Neuronal stem cell (in vitro differentiated cells): ENCODE data around the gene MYO16.

Source experiments
- DNase-seq: peaks from one replicate; pipeline ENCODE4 v3.0.0-alpha.2; 2013; ENCODE audit warnings: low spot score
- H2AFZ ChIP-seq: one replicate; pipeline ENCODE4 v1.6.1; 2013; ENCODE audit warnings: mild to moderate bottlenecking, low read length, inconsistent platforms
- H2AK5ac ChIP-seq: 2 replicates; pipeline ENCODE4 v1.6.1; 2013; ENCODE audit warnings: low read depth, mild to moderate bottlenecking, inconsistent platforms, low read length, moderate library complexity, mixed read lengths
- H2BK120ac ChIP-seq: 2 replicates; pipeline ENCODE4 v1.6.1; 2013; ENCODE audit warnings: low read depth, mild to moderate bottlenecking, inconsistent platforms, low read length, moderate library complexity, mixed read lengths
- H2BK12ac ChIP-seq: one replicate; pipeline ENCODE4 v1.6.1; 2013; ENCODE audit warnings: low read length, inconsistent platforms
- H2BK15ac ChIP-seq: 2 replicates; pipeline ENCODE4 v1.6.1; 2013; ENCODE audit warnings: mild to moderate bottlenecking, low read length, inconsistent platforms, mixed read lengths
- H2BK5ac ChIP-seq: one replicate; pipeline ENCODE4 v1.6.1; 2013; ENCODE audit warnings: inconsistent platforms, mild to moderate bottlenecking, low read length, moderate library complexity
- H3K14ac ChIP-seq: one replicate; pipeline ENCODE4 v1.6.1; 2013; ENCODE audit warnings: low read length, inconsistent platforms
- H3K18ac ChIP-seq: 2 replicates; pipeline ENCODE4 v1.6.1; 2013; ENCODE audit warnings: low read length, inconsistent platforms
- H3K23ac ChIP-seq: 2 replicates; pipeline ENCODE4 v1.6.1; 2013; ENCODE audit warnings: low read depth, mild to moderate bottlenecking, mixed read lengths, low read length, inconsistent platforms; ENCODE audit not compliant: poor library complexity
- H3K27ac ChIP-seq: replicated peaks from 3 replicates; pipeline ENCODE4 v1.5.1; 2013; ENCODE audit warnings: low read length, inconsistent platforms
- H3K27me3 ChIP-seq, 3 experiments: 2 replicates each; pipeline ENCODE4 v1.6.1; 2013; ENCODE audit warnings: low read length in 3 of 3, mild to moderate bottlenecking in 2 of 3, inconsistent platforms in 1 of 3, low read depth in 1 of 3, mixed read lengths in 1 of 3, moderate library complexity in 1 of 3; ENCODE audit not compliant: control insufficient read depth in 3 of 3, insufficient read depth in 3 of 3
- H3K36me3 ChIP-seq, 2 donors: replicated peaks in 1 of 2; 2 replicates each; pipeline ENCODE4 v1.6.1; 2013; ENCODE audit warnings: low read length in 2 of 2; ENCODE audit not compliant: control insufficient read depth in 2 of 2, insufficient read depth in 2 of 2
- H3K4ac ChIP-seq: 2 replicates; pipeline ENCODE4 v1.6.1; 2013; ENCODE audit warnings: inconsistent platforms, mild to moderate bottlenecking, low read length, moderate library complexity
- H3K4me1 ChIP-seq, 2 donors: 1 replicate in 1 of 2; 2 replicates in 1 of 2; pipeline ENCODE4 v1.6.1; 2013; ENCODE audit warnings: low read length in 2 of 2, low read depth in 1 of 2; ENCODE audit not compliant: control insufficient read depth in 2 of 2, insufficient read depth in 1 of 2
- H3K4me2 ChIP-seq: one replicate; pipeline ENCODE4 v1.6.1; 2013; ENCODE audit warnings: mild to moderate bottlenecking, low read length, inconsistent platforms; ENCODE audit not compliant: insufficient read depth, poor library complexity, severe bottlenecking
- H3K4me3 ChIP-seq, 2 donors: 2 replicates each; pipeline ENCODE4 v1.5.1; 2013; ENCODE audit warnings: low read length in 2 of 2, mild to moderate bottlenecking in 2 of 2, inconsistent platforms in 1 of 2, moderate library complexity in 1 of 2
- H3K79me1 ChIP-seq: one replicate; pipeline ENCODE4 v1.6.1; 2013; ENCODE audit warnings: low read depth, mild to moderate bottlenecking, inconsistent platforms, low read length, moderate library complexity
- H3K9ac ChIP-seq: one replicate; pipeline ENCODE4 v1.6.1; 2013; ENCODE audit warnings: mild to moderate bottlenecking, low read depth, low read length, inconsistent platforms; ENCODE audit not compliant: poor library complexity
- H3K9me3 ChIP-seq, 2 donors: replicated peaks in 1 of 2; 2 replicates each; pipeline versions ENCODE3 to v1.6.1; 2013; ENCODE audit warnings: low read length in 2 of 2, mild to moderate bottlenecking in 2 of 2, inconsistent platforms in 1 of 2, low read depth in 1 of 2, mixed read lengths in 1 of 2, moderate library complexity in 1 of 2; ENCODE audit not compliant: control insufficient read depth in 2 of 2, insufficient read depth in 1 of 2
- H4K8ac ChIP-seq: one replicate; pipeline ENCODE4 v1.6.1; 2013; ENCODE audit warnings: low read depth, mild to moderate bottlenecking, inconsistent platforms, low read length, moderate library complexity
- H4K91ac ChIP-seq: one replicate; pipeline ENCODE4 v1.6.1; 2013; ENCODE audit warnings: low read length, low read depth, mild to moderate bottlenecking, inconsistent platforms; ENCODE audit not compliant: poor library complexity
- WGBS, 2 donors: extraction: QIAGEN DNeasy Blood & Tissue Kit; methylation state at CpG; one replicate each; pipeline ENCODE4 v1.1.7; 2013; ENCODE audit warnings: missing lambda C conversion rate in 2 of 2, mixed read lengths in 1 of 2; ENCODE audit not compliant: insufficient read length in 2 of 2, insufficient replicate concordance in 1 of 2; ENCODE audit errors: extremely low coverage in 2 of 2; 5-methylcytosine and 5-hydroxymethylcytosine counted together

The MYO16 gene

DNA sequence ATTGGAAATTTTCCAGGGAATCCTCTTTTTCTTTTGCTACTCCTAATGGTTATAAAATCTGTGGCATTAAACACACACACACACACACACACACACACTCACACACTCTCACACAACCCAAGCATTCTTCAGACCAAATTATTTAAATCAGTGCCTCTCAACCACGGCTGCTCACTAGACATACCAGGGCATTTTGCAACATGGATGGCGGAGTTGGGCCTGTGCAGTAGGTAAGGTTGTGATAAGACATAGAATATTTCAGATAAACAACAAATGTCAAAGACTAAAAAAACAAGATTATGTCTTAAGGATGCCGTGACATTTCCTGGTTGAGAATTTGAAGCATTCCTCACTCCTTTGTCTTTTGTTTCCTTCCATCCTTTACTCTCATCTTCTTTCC, 443.1 kb downstream of the MYO16 start:
- Histone ChIP-seq H4K91ac (no peak overlapping the region), H3K79me1 (no peaks in the 10 kb centered on the region), H3K4ac (no peak overlapping the region), H2BK12ac (no peak overlapping the region), H3K27ac (no peak overlapping the region), H3K27me3 (no peaks in the 10 kb centered on the region), H2BK5ac (no peak overlapping the region), H3K4me2 (no peak overlapping the region), H2BK120ac (no peak overlapping the region), H3K14ac (no peak overlapping the region), H3K18ac (no peak overlapping the region), H3K23ac (no peak overlapping the region), H3K36me3 (no peaks in the 10 kb centered on the region), H3K9ac (no peak overlapping the region), H3K4me1 (no peaks in the 10 kb centered on the region), H2AFZ (no peak overlapping the region), H3K9me3 (peaks cover 0 to 2% of the 10 kb centered on the region in 2 donors), H3K4me3 (no peak overlapping the region), H2AK5ac (no peak overlapping the region), H4K8ac (no peak overlapping the region), H2BK15ac (no peak overlapping the region)
- WGBS, 2 donors = no CpG with 5 or more reads among the region's 3 CpGs
- no peak for DNase-seq

GRCh38 chr13:109074436-109074835, 445.0 kb downstream of the MYO16 start:
- Histone ChIP-seq H3K27me3 (no peaks in the 10 kb centered on the region), H4K8ac (no peak overlapping the region), H3K9ac (no peak overlapping the region), H2AFZ (no peak overlapping the region), H3K23ac (no peak overlapping the region), H3K27ac (no peak overlapping the region), H3K4ac (no peak overlapping the region), H3K79me1 (no peaks in the 10 kb centered on the region), H3K4me1 (no peaks in the 10 kb centered on the region), H3K36me3 (no peaks in the 10 kb centered on the region), H2BK15ac (no peak overlapping the region), H2BK5ac (no peak overlapping the region), H2BK12ac (peak overlapping the region; percentile 73), H3K4me3 (no peak overlapping the region), H3K14ac (no peak overlapping the region), H2AK5ac (no peak overlapping the region), H2BK120ac (no peak overlapping the region), H4K91ac (no peak overlapping the region), H3K4me2 (no peak overlapping the region), H3K18ac (no peak overlapping the region), H3K9me3 (peaks cover 0 to 2% of the 10 kb centered on the region in 2 donors)
- no CpG with 5 or more reads among the region's 6 CpGs for WGBS, 2 donors
- DNase-seq = no peak

- no peak overlapping the region for H3K27ac ChIP-seq
- no peak overlapping the region for H2BK120ac ChIP-seq
- WGBS, 2 donors = no CpG with 5 or more reads among the region's 3 CpGs
- H2BK5ac ChIP-seq = no peak overlapping the region
- H2AK5ac ChIP-seq = no peak overlapping the region
- H3K4me2 ChIP-seq = no peak overlapping the region
- no peak overlapping the region for H3K4ac ChIP-seq
- H2AFZ ChIP-seq = no peak overlapping the region
- H3K79me1 ChIP-seq = no peaks in the 10 kb centered on the region
- no peak for DNase-seq
- H3K9me3 ChIP-seq = peaks cover 0 to 2% of the 10 kb centered on the region in 2 donors
- H3K23ac ChIP-seq = no peak overlapping the region
- no peak overlapping the region for H3K9ac ChIP-seq
- no peak overlapping the region for H2BK12ac ChIP-seq
- no peaks in the 10 kb centered on the region for H3K4me1 ChIP-seq
- no peak overlapping the region for H3K4me3 ChIP-seq
- H3K27me3 ChIP-seq = no peaks in the 10 kb centered on the region
- no peak overlapping the region for H3K18ac ChIP-seq
- H4K91ac ChIP-seq = no peak overlapping the region
- no peak overlapping the region for H3K14ac ChIP-seq
- H2BK15ac ChIP-seq = no peak overlapping the region
- H4K8ac ChIP-seq = no peak overlapping the region
- no peaks in the 10 kb centered on the region for H3K36me3 ChIP-seq
Observed at GRCh38 chr13:109074853-109075252, 445.4 kb downstream of the MYO16 start.

GRCh38 chr13:109087916-109088623, 458.7 kb downstream of the MYO16 start:
- no peak overlapping the region for H3K18ac ChIP-seq
- no peak overlapping the region for H2AK5ac ChIP-seq
- no peaks in the 10 kb centered on the region for H3K36me3 ChIP-seq
- peaks cover 0 to 7% of the 10 kb centered on the region in 2 donors for H3K4me1 ChIP-seq
- no peak overlapping the region for H3K14ac ChIP-seq
- H3K27me3 ChIP-seq = no peaks in the 10 kb centered on the region
- H2BK15ac ChIP-seq = no peak overlapping the region
- no peak overlapping the region for H3K4me2 ChIP-seq
- no peak overlapping the region for H3K23ac ChIP-seq
- no peak overlapping the region for H3K4me3 ChIP-seq
- H2AFZ ChIP-seq = peak overlapping the region; percentile 5
- no peak overlapping the region for H2BK120ac ChIP-seq
- H3K4ac ChIP-seq = no peak overlapping the region
- H3K27ac ChIP-seq = no peak overlapping the region
- H3K9ac ChIP-seq = no peak overlapping the region
- no peak overlapping the region for H2BK12ac ChIP-seq
- no peak overlapping the region for H2BK5ac ChIP-seq
- no peak overlapping the region for H4K8ac ChIP-seq
- H3K79me1 ChIP-seq = no peaks in the 10 kb centered on the region
- WGBS, 2 donors = no CpG with 5 or more reads among the region's 10 CpGs
- DNase-seq = no peak
- H4K91ac ChIP-seq = no peak overlapping the region
- H3K9me3 ChIP-seq = no peaks in the 10 kb centered on the region
